Cardiac muscle cell (in vitro differentiated cells and primary cell): ENCODE results near the gene DSG3. TPM values are rescaled to one million over a fixed set of nuclear protein-coding genes. Genes with fewer than 3 reads are reported as not detected.

ENCODE experiments used
- DNase-seq, 2 donors: peaks; one replicate each; pipeline versions ENCODE4 v3.0.0 to v3.0.0-alpha.2; 2010 to 2017; ENCODE audit warnings: low read depth in 1 of 2, low spot score in 1 of 2
- H3K27ac ChIP-seq: fragments of 200-600 bp; sonication (generic); 2 replicates; pipeline ENCODE4 v1.5.1; 2016
- H3K27me3 ChIP-seq: fragments of 200-600 bp; sonication (generic); 2 replicates; pipeline ENCODE4 v1.6.0; 2016; ENCODE audit warnings: control low read depth
- H3K36me3 ChIP-seq: fragments of 200-600 bp; sonication (generic); 2 replicates; pipeline ENCODE4 v1.5.1; 2016; ENCODE audit warnings: control low read depth
- H3K4me1 ChIP-seq: fragments of 200-600 bp; sonication (generic); 2 replicates; pipeline ENCODE4 v1.8.1; 2017; ENCODE audit warnings: low read depth, mild to moderate bottlenecking, mixed run types
- H3K4me3 ChIP-seq: fragments of 200-600 bp; sonication (generic); 2 replicates; pipeline ENCODE4 v1.5.1; 2016; ENCODE audit warnings: mild to moderate bottlenecking
- H3K9me3 ChIP-seq: fragments of 200-600 bp; sonication (generic); 2 replicates; pipeline ENCODE4 v1.5.1; 2017; ENCODE audit warnings: low read depth, mild to moderate bottlenecking, control low read depth
- CTCF ChIP-seq: IDR thresholded peaks from 2 replicates; pipeline ENCODE4 v1.5.1; 2012; ENCODE audit warnings: low read depth, mild to moderate bottlenecking, low read length
- polyA plus RNA-seq: library from polyadenylated mRNA; unstranded; fragments of >200 nt; fragmentation: Nextera tagmentation; extraction: Ambion mirVana; gene quantifications from 2 replicates; pipeline ENCODE4 v1.2.1, GENCODE V29; 2016
- total RNA-seq: library from RNA; depleted of rRNA; stranded (reverse); fragments of >200 nt; gene quantifications from 2 replicates; pipeline ENCODE4 v1.2.3, GENCODE V29; 2016

DSG3 gene
- total and polyA plus RNA-seq, 2 experiments from 2014 or later = 0.02 TPM; not detected in 1

- no peaks in the 10 kb centered on the region for H3K4me1 ChIP-seq
- no peak for TF ChIP-seq CTCF
These were observed 17.5 kb upstream of the DSG3 start for GRCh38 chr18:31430072-31430471.

GRCh38 chr18:31430554-31430953 is 17.0 kb upstream of the DSG3 start:
- Histone ChIP-seq H3K27me3 (no peaks in the 10 kb centered on the region), H3K4me3 (no peak overlapping the region), H3K9me3 (no peaks in the 10 kb centered on the region), H3K27ac (no peak overlapping the region), H3K36me3 (no peaks in the 10 kb centered on the region), H3K4me1 (no peaks in the 10 kb centered on the region)
- no peak for DNase-seq
- TF ChIP-seq CTCF = no peak

More at GRCh38 chr18:31430072-31430471, 17.5 kb upstream of the DSG3 start:
- no peak overlapping the region for H3K27ac ChIP-seq
- H3K36me3 ChIP-seq = no peaks in the 10 kb centered on the region
- H3K9me3 ChIP-seq = no peaks in the 10 kb centered on the region
- H3K27me3 ChIP-seq = no peaks in the 10 kb centered on the region
- no peak for DNase-seq
- H3K4me3 ChIP-seq = no peak overlapping the region

- no peaks in the 10 kb centered on the region for H3K27me3 ChIP-seq
- no peaks in the 10 kb centered on the region for H3K9me3 ChIP-seq
- no peak for DNase-seq
- no peak for TF ChIP-seq CTCF
- H3K4me3 ChIP-seq = no peak overlapping the region
- no peaks in the 10 kb centered on the region for H3K4me1 ChIP-seq
- H3K27ac ChIP-seq = no peak overlapping the region
- no peaks in the 10 kb centered on the region for H3K36me3 ChIP-seq
These were observed 15.2 kb upstream of the DSG3 start for GRCh38 chr18:31432316-31432715.

GRCh38 chr18:31436825-31437224 is 10.7 kb upstream of the DSG3 start:
- Histone ChIP-seq H3K27ac (no peak overlapping the region), H3K27me3 (peaks cover 3% of the 10 kb centered on the region), H3K36me3 (no peaks in the 10 kb centered on the region), H3K4me1 (no peaks in the 10 kb centered on the region), H3K9me3 (no peaks in the 10 kb centered on the region), H3K4me3 (no peak overlapping the region)
- no peak for DNase-seq
- TF ChIP-seq CTCF = no peak

- TF ChIP-seq CTCF = no peak
These were observed 9.1 kb upstream of the DSG3 start for GRCh38 chr18:31438402-31438801.

More at GRCh38 chr18:31438402-31438801, 9.1 kb upstream of the DSG3 start:
- Histone ChIP-seq H3K4me1 (no peaks in the 10 kb centered on the region), H3K4me3 (no peak overlapping the region), H3K27me3 (peaks cover 3% of the 10 kb centered on the region), H3K27ac (no peak overlapping the region), H3K36me3 (no peaks in the 10 kb centered on the region), H3K9me3 (no peaks in the 10 kb centered on the region)
- no peak for DNase-seq
